ENCODE data around the gene WSCD2.

- no peak for TF ChIP-seq POLR2A (IDR thresholded peaks at IDR 0.05)
- TF ChIP-seq, protein P1, sequence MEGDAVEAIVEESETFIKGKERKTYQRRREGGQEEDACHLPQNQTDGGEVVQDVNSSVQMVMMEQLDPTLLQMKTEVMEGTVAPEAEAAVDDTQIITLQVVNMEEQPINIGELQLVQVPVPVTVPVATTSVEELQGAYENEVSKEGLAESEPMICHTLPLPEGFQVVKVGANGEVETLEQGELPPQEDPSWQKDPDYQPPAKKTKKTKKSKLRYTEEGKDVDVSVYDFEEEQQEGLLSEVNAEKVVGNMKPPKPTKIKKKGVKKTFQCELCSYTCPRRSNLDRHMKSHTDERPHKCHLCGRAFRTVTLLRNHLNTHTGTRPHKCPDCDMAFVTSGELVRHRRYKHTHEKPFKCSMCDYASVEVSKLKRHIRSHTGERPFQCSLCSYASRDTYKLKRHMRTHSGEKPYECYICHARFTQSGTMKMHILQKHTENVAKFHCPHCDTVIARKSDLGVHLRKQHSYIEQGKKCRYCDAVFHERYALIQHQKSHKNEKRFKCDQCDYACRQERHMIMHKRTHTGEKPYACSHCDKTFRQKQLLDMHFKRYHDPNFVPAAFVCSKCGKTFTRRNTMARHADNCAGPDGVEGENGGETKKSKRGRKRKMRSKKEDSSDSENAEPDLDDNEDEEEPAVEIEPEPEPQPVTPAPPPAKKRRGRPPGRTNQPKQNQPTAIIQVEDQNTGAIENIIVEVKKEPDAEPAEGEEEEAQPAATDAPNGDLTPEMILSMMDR (IDR thresholded peaks at IDR 0.05) = no peak
These were observed 75.3 kb downstream of the WSCD2 start for GRCh38 chr12:108204117-108204987.

Measured in ovary (tissue), 3 donors.